Activated CD8-positive, alpha-beta T cell treated with anti-CD3 and anti-CD28 coated beads for 36 hours (primary cell): Measurements from ENCODE around the gene R3HDM4. TPM values are rescaled to one million over a fixed set of nuclear protein-coding genes. Genes with fewer than 3 reads are reported as not detected.

ENCODE experiments used
- ATAC-seq: fragments of 200-7000 bp; cut with Tn5 transposase; one replicate; pipeline ENCODE4 v1.10.0; 2021; ENCODE audit warnings: mild to moderate bottlenecking, moderate library complexity
- CTCF ChIA-PET: fragments of 350-600 bp; sonication (Branson Sonifier 250); formaldehyde crosslinking; loops from one replicate; lab custom pipeline; 2021; ENCODE audit warnings: antibody characterized with exemption; lab: Charles Lee
- POLR2A ChIA-PET: fragments of 350-600 bp; sonication (Branson Sonifier 250); formaldehyde crosslinking; loops from one replicate; lab custom pipeline; 2021; ENCODE audit warnings: antibody characterized with exemption; lab: Charles Lee
- DNase-seq: peaks from one replicate; pipeline ENCODE4 v3.0.0-alpha.2; 2020
- H3K27ac Mint-ChIP-seq: one replicate; pipeline ENCODE4 v1.8.0; 2021; ENCODE audit warnings: mild to moderate bottlenecking, mixed read lengths
- H3K27me3 Mint-ChIP-seq: one replicate; pipeline ENCODE4 v1.8.0; 2021; ENCODE audit warnings: mixed read lengths
- H3K36me3 Mint-ChIP-seq: one replicate; pipeline ENCODE4 v1.8.0; 2021; ENCODE audit warnings: low read depth, mixed read lengths
- H3K4me1 Mint-ChIP-seq: one replicate; pipeline ENCODE4 v1.8.0; 2021; ENCODE audit warnings: low read depth, mixed read lengths
- H3K4me3 Mint-ChIP-seq: one replicate; pipeline ENCODE4 v1.8.0; 2021; ENCODE audit warnings: mild to moderate bottlenecking, moderate library complexity, mixed read lengths
- H3K9me3 Mint-ChIP-seq: one replicate; pipeline ENCODE4 v1.8.0; 2021; ENCODE audit warnings: mixed read lengths
- intact Hi-C: fragments of 100-400 bp; cut with micrococcal nuclease; formaldehyde crosslinking; loops from one replicate; pipeline ENCODE4 v1.10.0; 2022
- total RNA-seq, 2 experiments: library from RNA; stranded (reverse); gene quantifications; one replicate each; pipeline ENCODE4 v1.2.3, GENCODE V29; 2021
- TF ChIP-seq, protein P1 (sequence below): fragments of 200-600 bp; IDR thresholded peaks from one replicate; pipeline ENCODE4 v1.8.0; 2022; ENCODE audit warnings: antibody characterized with exemption, mild to moderate bottlenecking

The R3HDM4 gene
- total RNA-seq, 2 experiments from 2014 or later: 58.4 to 61.5 TPM

DNA sequence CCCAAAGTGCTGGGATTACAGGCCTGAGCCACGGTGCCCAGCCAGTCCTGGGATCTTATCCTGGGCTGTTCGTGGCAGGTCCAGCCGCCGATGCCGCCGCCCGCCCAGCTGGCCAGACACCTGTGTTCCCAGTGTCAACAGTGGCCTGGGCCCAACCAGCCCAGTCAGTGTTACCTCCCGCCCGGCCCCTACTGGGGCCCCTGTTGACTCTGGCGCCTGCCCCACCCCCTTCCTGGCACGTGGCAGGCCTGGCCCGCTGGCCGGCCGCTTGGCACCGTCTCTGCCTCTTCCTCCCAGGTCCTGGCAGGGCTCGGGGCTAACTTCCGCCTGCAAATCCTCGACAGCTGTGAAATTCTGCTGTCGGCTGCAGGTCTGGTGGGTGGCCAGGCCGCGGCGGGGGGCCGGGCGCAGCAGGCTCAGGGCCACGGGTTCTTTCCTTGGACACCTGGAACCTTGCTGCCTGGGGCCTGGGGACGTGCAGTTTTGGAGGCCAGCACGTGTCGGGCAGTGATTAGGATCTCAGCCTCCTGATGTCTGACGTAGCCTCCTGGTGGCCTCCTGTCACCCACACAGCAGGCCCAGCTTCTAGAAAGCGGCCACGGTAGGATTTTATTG, 22.0 kb upstream of the R3HDM4 start:
- ATAC-seq: no peak
- ChIA-PET CTCF (interaction anchor here (2.0 to 2.5 kb wide), 2 partner anchors 36 to 47 kb away, joined by 4 to 8 read pairs; no protein-coding TSS in a partner anchor), POLR2A (no interaction called here)
- no peak overlapping the region for H3K4me3 Mint-ChIP-seq
- TF ChIP-seq, protein P1, sequence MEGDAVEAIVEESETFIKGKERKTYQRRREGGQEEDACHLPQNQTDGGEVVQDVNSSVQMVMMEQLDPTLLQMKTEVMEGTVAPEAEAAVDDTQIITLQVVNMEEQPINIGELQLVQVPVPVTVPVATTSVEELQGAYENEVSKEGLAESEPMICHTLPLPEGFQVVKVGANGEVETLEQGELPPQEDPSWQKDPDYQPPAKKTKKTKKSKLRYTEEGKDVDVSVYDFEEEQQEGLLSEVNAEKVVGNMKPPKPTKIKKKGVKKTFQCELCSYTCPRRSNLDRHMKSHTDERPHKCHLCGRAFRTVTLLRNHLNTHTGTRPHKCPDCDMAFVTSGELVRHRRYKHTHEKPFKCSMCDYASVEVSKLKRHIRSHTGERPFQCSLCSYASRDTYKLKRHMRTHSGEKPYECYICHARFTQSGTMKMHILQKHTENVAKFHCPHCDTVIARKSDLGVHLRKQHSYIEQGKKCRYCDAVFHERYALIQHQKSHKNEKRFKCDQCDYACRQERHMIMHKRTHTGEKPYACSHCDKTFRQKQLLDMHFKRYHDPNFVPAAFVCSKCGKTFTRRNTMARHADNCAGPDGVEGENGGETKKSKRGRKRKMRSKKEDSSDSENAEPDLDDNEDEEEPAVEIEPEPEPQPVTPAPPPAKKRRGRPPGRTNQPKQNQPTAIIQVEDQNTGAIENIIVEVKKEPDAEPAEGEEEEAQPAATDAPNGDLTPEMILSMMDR: no peak
- H3K27ac Mint-ChIP-seq: no peak overlapping the region
- H3K36me3 Mint-ChIP-seq: peaks cover 3% of the 10 kb centered on the region
- peaks cover 1% of the 10 kb centered on the region for H3K27me3 Mint-ChIP-seq
- intact Hi-C loops: no loop called here
- H3K4me1 Mint-ChIP-seq: peaks cover 33% of the 10 kb centered on the region
- DNase-seq: no peak
- H3K9me3 Mint-ChIP-seq: peaks cover 3% of the 10 kb centered on the region

DNA sequence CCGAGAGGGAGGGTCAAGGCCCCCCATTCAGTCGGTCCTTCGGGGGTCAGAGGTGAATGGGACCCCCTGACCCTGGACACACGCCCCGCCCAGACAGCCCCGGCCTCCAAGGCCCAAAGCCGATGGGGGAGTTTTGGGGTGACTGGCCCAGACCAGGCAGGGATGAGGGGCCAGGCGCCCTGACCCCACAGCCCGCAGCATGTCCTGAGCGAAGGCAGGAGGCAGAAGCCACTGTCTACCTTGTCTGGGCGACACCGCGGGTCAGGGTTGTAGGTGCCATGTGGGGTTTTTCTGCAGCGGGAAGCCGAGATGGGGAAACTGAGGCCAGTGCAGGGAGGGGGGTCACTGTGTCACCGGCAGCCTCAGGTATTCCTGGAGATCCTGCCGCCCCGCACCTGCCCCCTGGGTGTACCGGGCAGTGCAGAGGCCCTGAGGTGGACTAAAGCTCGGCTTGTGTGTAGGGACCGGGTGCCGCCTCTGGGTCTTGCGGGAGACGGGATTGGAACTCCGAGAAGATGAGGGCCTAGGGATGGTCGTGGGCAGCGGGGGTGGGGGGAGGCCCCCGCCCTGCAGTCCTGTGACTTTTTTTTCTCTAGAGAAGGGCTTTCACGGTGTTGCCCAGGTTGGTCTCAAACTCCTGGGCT, 21.3 kb upstream of the R3HDM4 start:
- Mint-ChIP-seq H3K36me3 (peaks cover 3% of the 10 kb centered on the region), H3K9me3 (peaks cover 3% of the 10 kb centered on the region), H3K4me3 (no peak overlapping the region), H3K27ac (no peak overlapping the region), H3K4me1 (peaks cover 28% of the 10 kb centered on the region), H3K27me3 (peaks cover 1% of the 10 kb centered on the region)
- intact Hi-C loops: no loop called here
- ChIA-PET POLR2A (no interaction called here), CTCF (interaction anchor here (1.0 kb wide), 1 partner anchor 262 kb away, joined by 4 read pairs; no protein-coding TSS in a partner anchor)
- no peak for DNase-seq
- ATAC-seq: no peak
- TF ChIP-seq, protein P1: no peak

DNA sequence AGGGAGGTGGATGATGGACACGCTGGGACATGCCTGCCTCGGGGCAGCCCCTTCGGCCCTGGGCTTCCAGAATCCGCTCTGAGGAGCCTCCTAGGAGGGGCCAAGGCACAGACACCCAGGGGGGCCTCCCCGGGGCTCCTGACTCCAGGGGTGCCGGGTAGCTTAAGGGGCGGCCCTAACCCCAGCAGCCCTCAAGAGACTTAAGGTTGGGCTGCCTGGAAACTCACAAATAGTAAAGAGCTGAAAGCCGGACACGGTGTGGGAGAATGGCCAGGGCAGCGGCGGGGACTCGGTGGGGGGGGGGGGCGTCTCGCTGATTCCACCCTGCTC, 20.5 kb upstream of the R3HDM4 start:
- peaks cover 1% of the 10 kb centered on the region for H3K27me3 Mint-ChIP-seq
- TF ChIP-seq, protein P1: no peak
- H3K4me3 Mint-ChIP-seq: no peak overlapping the region
- intact Hi-C loops: no loop called here
- peaks cover 3% of the 10 kb centered on the region for H3K36me3 Mint-ChIP-seq
- H3K9me3 Mint-ChIP-seq: peaks cover 3% of the 10 kb centered on the region
- no peak for DNase-seq
- ChIA-PET POLR2A (interaction anchor here (1.2 to 1.5 kb wide), 3 partner anchors 9 to 51 kb away, joined by 3 to 8 read pairs (median 6); partner anchors contain the start of gene WDR18), CTCF (interaction anchor here (1.0 kb wide), 1 partner anchor 261 kb away, joined by 4 read pairs; no protein-coding TSS in a partner anchor)
- no peak for ATAC-seq
- no peak overlapping the region for H3K27ac Mint-ChIP-seq
- H3K4me1 Mint-ChIP-seq: peaks cover 27% of the 10 kb centered on the region

DNA sequence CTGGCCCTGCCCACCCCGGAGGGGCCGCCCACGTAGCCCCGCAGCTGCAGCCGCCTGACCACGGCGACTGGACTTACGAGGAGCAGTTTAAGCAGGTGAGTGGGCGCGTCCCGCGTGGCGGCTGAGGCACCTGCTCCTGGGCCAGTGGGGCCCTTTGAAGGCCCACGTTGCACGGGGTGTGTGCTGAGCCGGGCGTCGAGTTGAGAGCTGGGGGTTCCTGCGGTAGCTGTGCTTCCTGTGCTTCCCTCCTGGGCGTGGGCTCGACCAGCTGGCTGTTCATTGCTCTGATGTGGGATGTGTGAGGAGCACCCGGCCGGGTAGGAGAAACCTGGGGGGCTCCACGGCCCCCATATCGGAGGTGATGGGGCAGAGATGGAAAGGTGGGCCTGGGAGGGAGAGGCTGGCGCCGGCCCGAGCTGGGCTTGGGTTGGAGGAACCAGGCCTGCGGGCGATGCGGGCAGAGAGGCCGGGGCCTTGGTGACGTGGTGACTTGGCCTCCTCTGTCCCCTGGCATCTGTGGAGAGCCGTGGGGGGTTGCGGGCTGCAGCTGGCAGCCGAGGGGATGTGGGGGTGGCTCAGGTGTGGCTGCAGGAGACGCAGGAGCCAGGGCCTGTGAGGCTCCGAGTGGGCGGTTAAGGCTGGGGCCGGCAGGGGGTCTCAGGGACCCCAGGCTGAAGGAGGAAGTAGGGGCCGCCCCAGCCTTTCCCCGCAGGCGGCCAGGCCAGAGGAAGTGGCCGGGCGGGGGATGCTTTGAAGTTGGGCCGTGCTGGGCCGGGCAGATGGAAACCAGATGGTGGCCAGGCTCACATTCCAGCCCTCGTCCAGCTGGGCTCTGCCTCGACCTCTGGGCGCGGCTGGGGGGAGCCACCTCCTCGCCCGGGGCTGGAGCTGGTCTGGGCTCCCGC, 19.9 kb upstream of the R3HDM4 start:
- DNase-seq: peak; percentile 63
- CTCF ChIA-PET: interaction anchor here (0.9 to 1.4 kb wide), 4 partner anchors 12 to 260 kb away, joined by 3 to 4 read pairs (median 4); partner anchors contain the start of gene WDR18

More for the DNA sequence above, 19.9 kb upstream of the R3HDM4 start:
- peak; percentile 62 for ATAC-seq
- Mint-ChIP-seq H3K4me1 (peaks cover 22% of the 10 kb centered on the region), H3K4me3 (peak overlapping the region; percentile 36), H3K36me3 (peaks cover 3% of the 10 kb centered on the region), H3K27me3 (peaks cover 1% of the 10 kb centered on the region), H3K27ac (peak overlapping the region; percentile 34), H3K9me3 (peaks cover 3% of the 10 kb centered on the region)
- TF ChIP-seq, protein P1: no peak
- intact Hi-C loops: no loop called here
- POLR2A ChIA-PET: interaction anchor here (0.6 to 1.5 kb wide), 5 partner anchors 8 to 508 kb away, joined by 3 to 8 read pairs (median 3); partner anchors contain the start of gene WDR18
